Gastrocnemius medialis (tissue), 4 donors: ENCODE data around the gene EPS8. TPM values are rescaled to one million over a fixed set of nuclear protein-coding genes. Genes with fewer than 3 reads are reported as not detected.
"Not testable (repeated sequence)": the region's sequence is repeated elsewhere in the genome, so short reads cannot be mapped to it uniquely, and the experiment has no call there.

Experiments
- ATAC-seq, 2 donors: fragments of 150-250 bp; one replicate each; pipeline ENCODE4 v1.9.1; 2016
- DNase-seq, 2 donors: peaks; one replicate each; pipeline ENCODE4 v3.0.0-alpha.2; 2019
- H3K27ac ChIP-seq, 4 donors: fragments of 200-600 bp; sonication (generic); 1 replicate in 1 of 4; 2 replicates in 3 of 4; pipeline ENCODE4 v1.5.1; 2016 to 2018; ENCODE audit warnings: mild to moderate bottlenecking in 2 of 4, moderate library complexity in 1 of 4
- H3K27me3 ChIP-seq, 3 donors: fragments of 200-600 bp; sonication (generic) in 2 of 3; 1 replicate in 1 of 3; 2 replicates in 2 of 3; pipeline versions ENCODE4 v1.5.1 to v1.6.0; 2016 to 2019; ENCODE audit warnings: mild to moderate bottlenecking in 1 of 3, moderate library complexity in 1 of 3
- H3K36me3 ChIP-seq, 2 donors: fragments of 200-600 bp; sonication (generic) in 1 of 2; one replicate each; pipeline ENCODE4 v1.5.1; 2017 to 2018
- H3K4me1 ChIP-seq, 2 donors: fragments of 200-600 bp; sonication (generic) in 1 of 2; one replicate each; pipeline ENCODE4 v1.5.1; 2016 to 2017; ENCODE audit warnings: mild to moderate bottlenecking in 2 of 2
- H3K4me3 ChIP-seq, 4 donors: fragments of 200-600 bp; sonication (generic) in 3 of 4; 1 replicate in 1 of 4; 2 replicates in 3 of 4; pipeline ENCODE4 v1.5.1; 2016 to 2019; ENCODE audit warnings: mild to moderate bottlenecking in 2 of 4
- H3K9me3 ChIP-seq, 3 donors: fragments of 200-600 bp; sonication (generic) in 2 of 3; 1 replicate in 1 of 3; 2 replicates in 2 of 3; pipeline ENCODE4 v1.5.1; 2016 to 2019
- CTCF ChIP-seq, 5 experiments: fragments of 450-650 bp in 3 of 5; fragments of 200-600 bp in 2 of 5; sonication (generic) in 2 of 5; IDR thresholded peaks in 4 of 5; conservative IDR thresholded peaks in 1 of 5; 1 replicate in 4 of 5; 2 replicates in 1 of 5; pipeline ENCODE4 v1.5.1; 2016 to 2019; ENCODE audit warnings: antibody characterized with exemption in 5 of 5, mild to moderate bottlenecking in 3 of 5, moderate library complexity in 3 of 5
- POLR2A ChIP-seq, 2 donors: fragments of 450-650 bp; IDR thresholded peaks; one replicate each; pipeline ENCODE4 v1.6.1; 2017; ENCODE audit warnings: antibody characterized with exemption in 2 of 2, mild to moderate bottlenecking in 2 of 2, moderate library complexity in 2 of 2
- in situ Hi-C, 4 donors: fragments of 200-750 bp; cut with MboI; loops; one replicate each; pipeline versions ENCODE4 v1.15.0 to v1.8.0; 2017; ENCODE audit warnings: low sequenced_read_pairs in 4 of 4
- intact Hi-C: fragments of 100-400 bp; cut with DNase I; formaldehyde crosslinking; loops from one replicate; pipeline ENCODE4 v1.15.1; 2023; ENCODE audit warnings: low total_unique reads
- total RNA-seq, 4 donors: library from RNA; depleted of rRNA; stranded (reverse); fragments of >200 nt; gene quantifications; one replicate each; pipeline versions ENCODE4 v1.1.0 to v1.2.3, GENCODE V29; 2016

The EPS8 gene
- total RNA-seq, 4 donors from 2014 or later = 26.8 to 48.4 (median 32.0) TPM

GRCh38 chr12:15749937-15750336 is 39.3 kb downstream of the EPS8 start:
- Histone ChIP-seq H3K27ac (no peak overlapping the region), H3K9me3 (no peaks in the 10 kb centered on the region), H3K27me3 (no peaks in the 10 kb centered on the region), H3K4me3 (no peak overlapping the region), H3K36me3 (no peaks in the 10 kb centered on the region), H3K4me1 (no peaks in the 10 kb centered on the region)
- DNase-seq = no peak
- intact Hi-C loops = no loop called here
- no peak for ATAC-seq
- TF ChIP-seq POLR2A (IDR thresholded peaks at IDR 0.05) (no peak), CTCF (IDR thresholded peaks at IDR 0.05 in 4 of 5, conservative IDR thresholded peaks at IDR 0.05 in 1 of 5) (no peak)
- in situ Hi-C loops = no loop called here

DNA sequence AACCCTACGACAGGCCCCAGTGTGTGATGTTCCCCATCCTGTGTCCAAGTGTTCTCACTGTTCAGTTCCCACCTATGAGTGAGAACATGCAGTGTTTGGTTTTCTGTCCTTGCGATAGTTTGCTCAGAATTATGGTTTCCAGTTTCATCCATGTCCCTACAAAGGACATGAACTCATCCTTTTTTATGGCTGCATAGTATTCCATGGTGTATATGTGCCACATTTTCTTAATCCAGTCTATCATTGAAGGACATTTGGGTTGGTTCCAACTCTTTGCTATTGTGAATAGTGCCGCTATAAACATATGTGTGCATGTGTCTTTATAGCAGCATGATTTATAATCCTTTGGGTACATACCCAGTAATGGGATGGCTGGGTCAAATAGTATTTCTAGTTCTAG is 47.3 kb downstream of the EPS8 start:
- intact Hi-C loops, H3K4me1 ChIP-seq, DNase-seq, H3K4me3 ChIP-seq, H3K9me3 ChIP-seq, H3K27ac ChIP-seq, in situ Hi-C loops, H3K27me3 ChIP-seq, H3K36me3 ChIP-seq, ATAC-seq: not testable (repeated sequence)

DNA sequence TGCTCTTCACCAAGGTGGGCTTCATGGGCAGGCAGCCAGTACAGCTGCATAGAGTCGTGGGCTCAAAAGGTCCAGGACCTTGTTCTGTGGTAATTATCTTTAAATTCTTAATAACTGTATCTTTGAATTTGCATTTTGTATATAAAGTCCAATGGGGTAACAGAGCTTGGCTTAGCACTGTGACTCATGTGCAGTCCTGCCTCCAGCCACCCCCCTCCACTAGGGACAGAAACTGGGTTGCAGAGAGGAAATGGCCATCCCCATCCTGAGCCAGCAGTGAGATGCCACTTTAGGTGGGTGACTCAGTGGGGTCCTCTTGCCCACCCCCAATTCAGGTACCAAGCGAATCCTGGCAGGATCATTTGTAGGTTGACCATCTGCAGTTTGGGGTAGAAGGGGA is 48.1 kb downstream of the EPS8 start:
- Histone ChIP-seq H3K27ac (no peak overlapping the region), H3K4me3 (no peak overlapping the region), H3K36me3 (no peaks in the 10 kb centered on the region), H3K4me1 (no peaks in the 10 kb centered on the region), H3K9me3 (no peaks in the 10 kb centered on the region), H3K27me3 (no peaks in the 10 kb centered on the region)
- intact Hi-C loops (no loop called here), in situ Hi-C loops (no loop called here)
- DNase-seq (no peak), ATAC-seq (no peak)
- no peak for TF ChIP-seq POLR2A (IDR thresholded peaks at IDR 0.05)
- no peak for TF ChIP-seq CTCF (IDR thresholded peaks at IDR 0.05 in 4 of 5, conservative IDR thresholded peaks at IDR 0.05 in 1 of 5)

GRCh38 chr12:15740389-15740788 is 48.8 kb downstream of the EPS8 start:
- H3K4me3 ChIP-seq, H3K36me3 ChIP-seq, H3K4me1 ChIP-seq, H3K27me3 ChIP-seq, DNase-seq, H3K9me3 ChIP-seq, ATAC-seq, in situ Hi-C loops, intact Hi-C loops, H3K27ac ChIP-seq: not testable (repeated sequence)

GRCh38 chr12:15738438-15739015 is 50.7 kb downstream of the EPS8 start:
- no peaks in the 10 kb centered on the region for H3K27me3 ChIP-seq
- ATAC-seq (no peak), DNase-seq (no peak)
- in situ Hi-C loops = no loop called here
- no peak overlapping the region for H3K27ac ChIP-seq
- H3K4me3 ChIP-seq = no peak overlapping the region
- H3K9me3 ChIP-seq = no peaks in the 10 kb centered on the region
- H3K4me1 ChIP-seq = no peaks in the 10 kb centered on the region
- H3K36me3 ChIP-seq = no peaks in the 10 kb centered on the region
- intact Hi-C loops = no loop called here
- TF ChIP-seq CTCF (IDR thresholded peaks at IDR 0.05 in 4 of 5, conservative IDR thresholded peaks at IDR 0.05 in 1 of 5) = no peak
- no peak for TF ChIP-seq POLR2A (IDR thresholded peaks at IDR 0.05)
